ENCODE data around the gene AKR1C4. TPM values are rescaled to one million over a fixed set of nuclear protein-coding genes. Genes with fewer than 3 reads are reported as not detected.

Gene AKR1C4
- total and polyA plus RNA-seq, 2 experiments from 2014 or later = not detected

- TF ChIP-seq, protein P1, sequence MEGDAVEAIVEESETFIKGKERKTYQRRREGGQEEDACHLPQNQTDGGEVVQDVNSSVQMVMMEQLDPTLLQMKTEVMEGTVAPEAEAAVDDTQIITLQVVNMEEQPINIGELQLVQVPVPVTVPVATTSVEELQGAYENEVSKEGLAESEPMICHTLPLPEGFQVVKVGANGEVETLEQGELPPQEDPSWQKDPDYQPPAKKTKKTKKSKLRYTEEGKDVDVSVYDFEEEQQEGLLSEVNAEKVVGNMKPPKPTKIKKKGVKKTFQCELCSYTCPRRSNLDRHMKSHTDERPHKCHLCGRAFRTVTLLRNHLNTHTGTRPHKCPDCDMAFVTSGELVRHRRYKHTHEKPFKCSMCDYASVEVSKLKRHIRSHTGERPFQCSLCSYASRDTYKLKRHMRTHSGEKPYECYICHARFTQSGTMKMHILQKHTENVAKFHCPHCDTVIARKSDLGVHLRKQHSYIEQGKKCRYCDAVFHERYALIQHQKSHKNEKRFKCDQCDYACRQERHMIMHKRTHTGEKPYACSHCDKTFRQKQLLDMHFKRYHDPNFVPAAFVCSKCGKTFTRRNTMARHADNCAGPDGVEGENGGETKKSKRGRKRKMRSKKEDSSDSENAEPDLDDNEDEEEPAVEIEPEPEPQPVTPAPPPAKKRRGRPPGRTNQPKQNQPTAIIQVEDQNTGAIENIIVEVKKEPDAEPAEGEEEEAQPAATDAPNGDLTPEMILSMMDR (IDR thresholded peaks at IDR 0.05; ENCODE audit: low read depth, low read length) = no peak
- Histone ChIP-seq H3K36me3 (no peaks in the 10 kb centered on the region), H3K27ac (no peak overlapping the region), H3K4me1 (ENCODE audit: low read depth) (no peaks in the 10 kb centered on the region), H3K4me3 (no peak overlapping the region), H3K27me3 (no peaks in the 10 kb centered on the region), H3K9me3 (ENCODE audit: low read depth) (no peaks in the 10 kb centered on the region)
- no peak for DNase-seq (ENCODE audit: low read depth in 1 of 2, low spot score in 1 of 2)
These were observed 8.3 kb upstream of the AKR1C4 start for GRCh38 chr10:5188358-5188757.

DNA sequence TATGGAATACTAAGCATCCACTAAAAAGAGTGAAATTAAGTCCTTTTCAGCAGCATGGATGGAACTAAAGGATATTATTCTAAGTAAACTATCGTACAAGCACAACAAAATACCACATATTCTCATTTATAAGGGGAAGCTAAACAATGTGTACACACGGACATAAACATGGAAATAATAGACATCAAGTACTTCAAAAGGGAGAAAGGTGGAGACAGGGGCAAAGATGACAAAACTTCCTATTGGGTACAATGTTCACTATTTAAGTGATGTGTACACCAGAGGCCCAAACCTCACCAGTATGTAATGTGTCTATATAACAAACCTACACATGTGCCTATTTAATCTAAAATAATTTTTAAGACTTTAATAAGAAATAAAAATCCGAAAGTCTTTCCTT, 2.2 kb upstream of the AKR1C4 start:
- no peak for DNase-seq (ENCODE audit: low read depth in 1 of 2, low spot score in 1 of 2)
- Histone ChIP-seq H3K4me1 (ENCODE audit: low read depth) (no peaks in the 10 kb centered on the region), H3K36me3 (no peaks in the 10 kb centered on the region), H3K9me3 (ENCODE audit: low read depth) (no peaks in the 10 kb centered on the region), H3K4me3 (no peak overlapping the region), H3K27me3 (no peaks in the 10 kb centered on the region), H3K27ac (no peak overlapping the region)
- TF ChIP-seq, protein P1 (IDR thresholded peaks at IDR 0.05; ENCODE audit: low read depth, low read length) = no peak

DNA sequence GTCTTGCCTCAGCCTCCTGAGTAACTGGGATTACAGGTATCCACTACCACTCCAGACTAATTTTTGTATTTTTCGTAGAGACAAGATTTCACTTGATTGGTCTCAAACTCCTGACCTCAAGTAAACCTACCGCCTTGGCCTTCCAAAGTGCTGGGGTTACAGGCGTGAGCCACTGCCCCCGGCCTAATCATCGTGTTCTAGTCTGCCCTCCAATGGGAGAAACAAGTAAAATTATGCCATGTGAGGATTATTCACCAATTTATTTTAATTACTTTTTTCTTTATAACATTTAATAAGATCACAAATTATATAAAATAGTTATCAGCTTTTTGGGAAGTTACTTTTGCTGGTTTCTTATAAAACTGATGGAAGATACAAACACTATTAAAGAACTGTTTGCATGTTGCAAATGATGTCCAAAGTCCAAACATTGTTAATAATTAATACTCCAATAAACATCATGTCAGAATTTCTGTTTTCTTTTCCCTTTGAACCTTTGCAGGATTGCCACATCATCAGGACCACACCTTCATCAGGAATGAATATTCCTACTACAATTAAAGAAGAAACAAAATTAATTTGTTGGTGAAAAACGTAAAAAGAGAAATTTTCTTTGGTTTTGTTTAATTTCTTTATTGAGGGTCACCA, 786 bp upstream of the AKR1C4 start:
- Histone ChIP-seq H3K27ac (no peak overlapping the region), H3K4me3 (no peak overlapping the region), H3K9me3 (ENCODE audit: low read depth) (no peaks in the 10 kb centered on the region), H3K36me3 (no peaks in the 10 kb centered on the region), H3K4me1 (ENCODE audit: low read depth) (no peaks in the 10 kb centered on the region), H3K27me3 (no peaks in the 10 kb centered on the region)
- TF ChIP-seq, protein P1 (IDR thresholded peaks at IDR 0.05; ENCODE audit: low read depth, low read length) = no peak
- DNase-seq (ENCODE audit: low read depth in 1 of 2, low spot score in 1 of 2) = no peak

- TF ChIP-seq, protein P1 (IDR thresholded peaks at IDR 0.05; ENCODE audit: low read depth, low read length) = no peak
- Histone ChIP-seq H3K36me3 (no peaks in the 10 kb centered on the region), H3K9me3 (ENCODE audit: low read depth) (no peaks in the 10 kb centered on the region), H3K27me3 (no peaks in the 10 kb centered on the region), H3K4me3 (no peak overlapping the region), H3K4me1 (ENCODE audit: low read depth) (no peaks in the 10 kb centered on the region), H3K27ac (no peak overlapping the region)
- DNase-seq (ENCODE audit: low read depth in 1 of 2, low spot score in 1 of 2) = no peak
These were observed 1.7 kb downstream of the AKR1C4 start for GRCh38 chr10:5198386-5198785.

GRCh38 chr10:5199398-5199797, 2.8 kb downstream of the AKR1C4 start:
- Histone ChIP-seq H3K27ac (no peak overlapping the region), H3K27me3 (no peaks in the 10 kb centered on the region), H3K4me3 (no peak overlapping the region), H3K4me1 (ENCODE audit: low read depth) (no peaks in the 10 kb centered on the region), H3K36me3 (no peaks in the 10 kb centered on the region), H3K9me3 (ENCODE audit: low read depth) (no peaks in the 10 kb centered on the region)
- TF ChIP-seq, protein P1 (IDR thresholded peaks at IDR 0.05; ENCODE audit: low read depth, low read length) = no peak
- no peak for DNase-seq (ENCODE audit: low read depth in 1 of 2, low spot score in 1 of 2)
